Measurements from ENCODE around the gene ZNF184. TPM values are rescaled to one million over a fixed set of nuclear protein-coding genes. Genes with fewer than 3 reads are reported as not detected.

Gene ZNF184
- total RNA-seq, 4 donors from 2014 or later: 2.5 to 9.3 (median 5.5) TPM

GRCh38 chr6:27422651-27423332 lies 50.1 kb downstream of the ZNF184 start:
- TF ChIP-seq CTCF (IDR thresholded peaks at IDR 0.05): no peak
- DNase-seq (ENCODE audit: low spot score): no peak
- no peak for ATAC-seq (ENCODE audit: low FRiP score)

- no peak for TF ChIP-seq CTCF (IDR thresholded peaks at IDR 0.05)
- DNase-seq (ENCODE audit: low spot score) (no peak), ATAC-seq (ENCODE audit: low FRiP score) (no peak)
These were observed 53.5 kb downstream of the ZNF184 start for GRCh38 chr6:27419363-27419762.

GRCh38 chr6:27415898-27416297 lies 57.0 kb downstream of the ZNF184 start:
- DNase-seq (ENCODE audit: low spot score): no peak
- no peak for TF ChIP-seq CTCF (IDR thresholded peaks at IDR 0.05)
- ATAC-seq (ENCODE audit: low FRiP score): no peak

DNA sequence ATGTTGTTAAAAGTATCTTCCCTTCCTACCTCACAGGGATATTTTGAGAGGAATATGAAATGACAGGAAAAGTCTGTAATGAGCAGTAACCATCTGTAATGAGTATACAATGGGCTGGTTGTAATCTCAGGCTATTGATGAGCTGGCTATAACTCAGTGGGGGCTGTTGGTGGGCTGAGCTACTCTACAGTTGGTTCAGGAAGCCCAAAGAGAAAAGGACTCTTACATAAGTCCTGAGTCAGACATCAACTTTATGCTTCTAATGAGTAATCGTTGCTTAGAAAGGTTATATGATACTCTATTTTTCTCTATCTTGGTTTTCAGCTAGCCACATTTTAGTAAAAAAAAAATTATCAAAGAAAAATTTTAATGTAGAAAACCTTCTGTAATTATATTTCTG lies 57.9 kb downstream of the ZNF184 start:
- DNase-seq (ENCODE audit: low spot score) (no peak), ATAC-seq (ENCODE audit: low FRiP score) (no peak)
- TF ChIP-seq CTCF (IDR thresholded peaks at IDR 0.05): no peak

- ATAC-seq (ENCODE audit: low FRiP score) (no peak), DNase-seq (ENCODE audit: low spot score) (no peak)
- TF ChIP-seq CTCF (IDR thresholded peaks at IDR 0.05): no peak
These were observed 58.6 kb downstream of the ZNF184 start for GRCh38 chr6:27414300-27414699.

DNA sequence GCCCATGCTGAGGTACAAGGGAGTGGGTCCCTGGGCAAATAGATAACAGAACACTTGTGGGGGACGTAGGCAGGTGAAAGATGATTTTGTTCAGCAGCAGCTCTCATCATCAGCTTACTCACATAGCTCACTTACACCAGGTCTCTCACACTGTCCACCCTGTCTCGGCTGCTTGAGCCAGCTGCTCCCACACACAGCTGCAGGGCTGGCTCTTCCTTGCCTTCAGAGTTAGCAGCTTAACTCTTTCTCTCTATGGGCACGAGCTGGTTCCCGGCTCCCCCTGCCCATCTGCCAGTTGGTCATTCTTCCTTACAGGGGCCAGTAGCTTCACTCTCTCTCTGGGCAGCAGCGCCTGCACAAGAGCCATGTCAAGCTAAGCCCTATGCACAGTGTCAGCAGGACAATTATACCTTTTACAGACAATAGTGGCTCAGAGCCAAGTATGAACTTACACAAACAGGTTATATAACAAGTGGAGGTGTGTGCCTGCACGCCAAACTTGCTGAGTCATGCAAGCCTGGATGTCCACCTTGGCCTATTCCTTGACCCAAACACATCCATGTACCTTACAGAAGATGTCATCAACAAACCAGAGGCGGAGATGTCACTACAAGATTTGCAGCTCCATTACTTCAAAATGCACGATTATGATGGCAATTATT lies 65.6 kb downstream of the ZNF184 start:
- no peak for TF ChIP-seq CTCF (IDR thresholded peaks at IDR 0.05)
- ATAC-seq (ENCODE audit: low FRiP score): no peak
- DNase-seq (ENCODE audit: low spot score): no peak

GRCh38 chr6:27406085-27406484 lies 66.8 kb downstream of the ZNF184 start:
- DNase-seq (ENCODE audit: low spot score) (no peak), ATAC-seq (ENCODE audit: low FRiP score) (no peak)
- no peak for TF ChIP-seq CTCF (IDR thresholded peaks at IDR 0.05)

Measured in omental fat pad (tissue), 4 donors.